Suprapubic skin (tissue), 4 donors: ENCODE results near the gene CLEC12A.

Source experiments
- EP300 ChIP-seq: sonication (generic); formaldehyde crosslinking; IDR thresholded peaks from one replicate; pipeline ENCODE4 v1.6.1; 2017; ENCODE audit warnings: antibody characterized with exemption
- POLR2A ChIP-seq, 2 donors: fragments of 450-650 bp; IDR thresholded peaks; one replicate each; pipeline ENCODE4 v1.6.1; 2017; ENCODE audit warnings: antibody characterized with exemption in 2 of 2, mild to moderate bottlenecking in 2 of 2, moderate library complexity in 2 of 2
- POLR2AphosphoS5 ChIP-seq, 3 donors: sonication (generic); formaldehyde crosslinking; IDR thresholded peaks; one replicate each; pipeline ENCODE4 v1.6.1; 2017; ENCODE audit warnings: antibody characterized with exemption in 3 of 3
- TF ChIP-seq, protein P1 (sequence below), 2 donors: fragments of 200-600 bp in 1 of 2; fragments of 450-650 bp in 1 of 2; sonication (generic) in 1 of 2; IDR thresholded peaks; one replicate each; pipeline ENCODE4 v1.5.1; 2016 to 2019; ENCODE audit warnings: antibody characterized with exemption in 2 of 2, mild to moderate bottlenecking in 1 of 2, moderate library complexity in 1 of 2

DNA sequence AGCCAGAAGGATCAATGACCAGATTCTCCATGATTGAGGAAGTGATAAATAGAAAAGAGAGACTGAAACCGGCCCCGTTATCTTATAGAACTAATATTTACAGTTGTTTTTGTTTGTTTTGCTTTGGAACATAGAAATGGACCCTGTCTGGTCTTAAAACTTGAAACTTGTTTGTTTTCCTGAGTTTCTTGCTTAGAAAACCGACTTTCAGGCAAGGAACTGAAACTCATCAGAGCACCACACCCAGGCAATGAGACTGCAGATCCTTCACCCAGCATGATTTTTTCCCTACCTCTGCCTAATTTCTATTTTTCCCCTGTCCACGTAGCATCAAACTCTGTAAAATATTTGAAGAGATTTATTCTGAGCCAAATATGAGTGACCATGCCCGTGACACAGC is 10.6 kb upstream of the CLEC12A start:
- TF ChIP-seq POLR2AphosphoS5 (IDR thresholded peaks at IDR 0.05) (no peak), EP300 (no peak), POLR2A (IDR thresholded peaks at IDR 0.05) (no peak)
- TF ChIP-seq, protein P1, sequence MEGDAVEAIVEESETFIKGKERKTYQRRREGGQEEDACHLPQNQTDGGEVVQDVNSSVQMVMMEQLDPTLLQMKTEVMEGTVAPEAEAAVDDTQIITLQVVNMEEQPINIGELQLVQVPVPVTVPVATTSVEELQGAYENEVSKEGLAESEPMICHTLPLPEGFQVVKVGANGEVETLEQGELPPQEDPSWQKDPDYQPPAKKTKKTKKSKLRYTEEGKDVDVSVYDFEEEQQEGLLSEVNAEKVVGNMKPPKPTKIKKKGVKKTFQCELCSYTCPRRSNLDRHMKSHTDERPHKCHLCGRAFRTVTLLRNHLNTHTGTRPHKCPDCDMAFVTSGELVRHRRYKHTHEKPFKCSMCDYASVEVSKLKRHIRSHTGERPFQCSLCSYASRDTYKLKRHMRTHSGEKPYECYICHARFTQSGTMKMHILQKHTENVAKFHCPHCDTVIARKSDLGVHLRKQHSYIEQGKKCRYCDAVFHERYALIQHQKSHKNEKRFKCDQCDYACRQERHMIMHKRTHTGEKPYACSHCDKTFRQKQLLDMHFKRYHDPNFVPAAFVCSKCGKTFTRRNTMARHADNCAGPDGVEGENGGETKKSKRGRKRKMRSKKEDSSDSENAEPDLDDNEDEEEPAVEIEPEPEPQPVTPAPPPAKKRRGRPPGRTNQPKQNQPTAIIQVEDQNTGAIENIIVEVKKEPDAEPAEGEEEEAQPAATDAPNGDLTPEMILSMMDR (IDR thresholded peaks at IDR 0.05): no peak
